Fibroblast of skin of scalp (primary cell): ENCODE measurements around the gene AKAP1.

ENCODE experiments used
- DNase-seq: peaks from one replicate; pipeline ENCODE4 v3.0.0-alpha.2; 2013

Gene AKAP1

DNA sequence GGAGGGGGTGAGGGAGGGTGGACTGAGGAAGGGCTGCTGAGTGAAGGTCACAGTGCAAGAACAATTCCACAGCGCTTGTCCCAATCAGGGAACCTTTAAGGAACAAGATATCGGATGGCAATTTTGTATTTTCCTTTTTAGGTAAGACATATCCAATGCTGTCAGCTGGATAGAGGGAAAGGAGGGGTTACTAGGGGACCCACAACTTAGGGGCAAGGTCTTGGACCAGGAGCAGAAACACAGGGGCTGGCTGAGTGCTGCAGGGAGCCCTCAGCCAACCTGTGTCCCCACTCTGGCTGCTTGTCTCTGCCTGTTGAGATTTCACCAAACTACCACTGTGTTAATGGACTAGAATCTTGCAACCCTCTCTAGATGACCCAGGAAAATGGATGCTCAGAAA is 47.6 kb downstream of the AKAP1 start:
- DNase-seq: no peak

GRCh38 chr17:57133486-57133885 is 48.4 kb downstream of the AKAP1 start:
- DNase-seq: no peak

- DNase-seq: no peak
Measured at GRCh38 chr17:57135026-57135788, 50.2 kb downstream of the AKAP1 start.

DNA sequence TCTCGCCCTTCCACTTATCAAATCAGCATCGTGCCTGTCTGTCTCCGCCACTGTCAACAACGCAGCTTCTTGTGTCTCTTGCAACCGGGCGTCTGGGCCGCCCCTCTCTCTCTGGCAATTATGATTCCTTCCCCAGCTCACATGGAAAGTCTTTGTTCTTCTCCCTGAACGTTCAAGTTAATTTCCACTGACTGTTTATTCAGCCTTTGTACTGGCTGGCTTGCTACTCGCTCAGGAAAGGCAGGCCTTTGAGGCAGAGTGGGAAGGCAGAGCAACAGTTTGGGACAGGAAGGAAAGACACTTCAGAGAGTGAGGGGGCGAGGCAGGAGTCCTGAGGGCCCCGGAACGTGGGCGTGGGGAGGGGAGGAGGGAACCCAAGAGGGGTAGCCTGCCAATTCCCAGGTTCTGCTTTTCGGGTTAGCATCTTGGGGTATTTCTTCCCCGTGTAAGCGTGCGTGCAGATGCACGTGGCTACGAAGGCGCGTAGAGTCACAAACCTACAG is 50.8 kb downstream of the AKAP1 start:
- no peak for DNase-seq

DNA sequence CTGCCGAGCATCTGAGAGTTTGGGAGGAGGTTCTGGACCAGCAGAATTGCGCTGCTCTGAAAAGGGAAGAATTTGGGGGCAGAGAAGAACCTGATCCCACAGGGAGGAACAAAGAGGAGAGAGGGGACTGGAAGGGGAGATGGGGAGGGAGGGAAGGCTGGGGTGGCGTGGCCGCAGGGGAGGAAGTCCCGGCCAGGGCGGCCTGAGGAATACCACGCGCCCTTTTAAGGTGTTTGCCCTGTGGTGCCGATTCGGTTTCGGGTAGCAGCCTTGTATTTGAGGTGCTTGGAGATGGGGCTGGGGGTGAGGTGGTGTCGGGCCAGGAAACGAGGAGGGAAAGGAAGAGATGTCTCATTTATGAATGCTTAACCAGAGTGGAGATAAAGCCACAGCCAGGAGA is 51.3 kb downstream of the AKAP1 start:
- DNase-seq: no peak

- no peak for DNase-seq
Measured at GRCh38 chr17:57138030-57138911, 53.2 kb downstream of the AKAP1 start.

DNA sequence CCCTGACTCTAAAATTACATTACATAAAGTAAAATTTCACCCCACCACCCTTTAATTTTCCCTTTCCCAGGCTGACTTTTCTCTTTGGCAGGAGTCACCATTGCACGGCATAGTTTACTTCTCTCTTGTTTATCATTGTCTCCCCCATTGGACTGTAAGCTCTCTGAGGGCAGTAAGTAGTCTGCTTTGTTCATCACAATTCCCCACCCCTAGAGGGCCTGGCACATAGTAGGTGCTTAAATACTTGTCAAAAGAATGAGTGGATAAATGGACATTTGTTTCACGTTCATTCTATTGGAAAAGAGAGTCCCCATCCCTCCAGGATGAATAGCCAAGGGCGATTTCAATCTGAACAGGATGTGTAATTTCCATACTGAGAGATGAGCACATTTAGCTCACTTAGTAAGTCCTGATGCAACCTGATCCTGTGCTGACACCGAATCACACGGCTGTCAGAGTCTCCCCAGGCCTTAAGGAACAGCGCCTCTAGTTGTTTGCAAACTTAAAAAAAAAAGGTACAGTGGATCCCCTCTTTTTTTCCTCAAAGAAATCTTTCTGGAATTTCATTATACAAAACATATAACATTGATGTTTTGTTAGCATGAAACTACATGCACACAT is 54.0 kb downstream of the AKAP1 start:
- no peak for DNase-seq

DNA sequence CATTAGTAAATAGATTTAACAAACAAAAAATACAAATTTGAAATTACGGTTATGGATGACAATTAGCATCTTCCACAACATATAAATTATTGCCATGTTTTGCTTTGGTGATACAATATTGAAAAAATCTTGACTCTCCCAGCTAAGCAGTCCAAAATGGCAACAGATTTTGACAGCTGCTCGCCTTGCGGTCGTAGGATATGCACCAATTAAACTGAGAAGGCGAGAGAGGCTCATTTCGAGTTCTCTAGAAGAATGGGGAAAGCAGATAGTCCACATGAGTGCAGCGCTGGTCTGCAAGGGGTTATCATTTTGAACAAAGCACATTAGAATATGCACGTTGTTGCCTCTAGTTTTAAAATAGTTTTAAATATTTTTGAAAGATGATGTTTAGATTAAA is 55.3 kb downstream of the AKAP1 start:
- DNase-seq: no peak

DNA sequence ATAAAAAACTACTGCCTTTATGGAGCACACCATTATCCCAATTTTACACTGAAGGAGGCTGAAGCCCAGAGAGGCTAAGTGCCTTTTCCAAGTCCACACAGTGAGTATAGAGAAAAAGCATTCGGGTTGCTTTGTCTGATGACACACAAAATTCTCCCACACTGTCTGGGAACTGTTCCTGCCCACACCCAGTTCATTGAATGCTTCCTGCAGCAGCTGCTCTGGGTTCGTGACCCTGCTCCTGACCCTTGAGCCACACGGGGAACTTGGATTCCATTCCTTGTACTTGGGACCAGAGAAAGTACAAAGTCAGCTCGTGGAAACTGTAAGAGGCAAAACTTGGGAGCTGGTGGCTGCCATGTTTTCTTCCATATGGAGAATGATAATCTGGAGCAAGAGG is 57.9 kb downstream of the AKAP1 start:
- no peak for DNase-seq

DNA sequence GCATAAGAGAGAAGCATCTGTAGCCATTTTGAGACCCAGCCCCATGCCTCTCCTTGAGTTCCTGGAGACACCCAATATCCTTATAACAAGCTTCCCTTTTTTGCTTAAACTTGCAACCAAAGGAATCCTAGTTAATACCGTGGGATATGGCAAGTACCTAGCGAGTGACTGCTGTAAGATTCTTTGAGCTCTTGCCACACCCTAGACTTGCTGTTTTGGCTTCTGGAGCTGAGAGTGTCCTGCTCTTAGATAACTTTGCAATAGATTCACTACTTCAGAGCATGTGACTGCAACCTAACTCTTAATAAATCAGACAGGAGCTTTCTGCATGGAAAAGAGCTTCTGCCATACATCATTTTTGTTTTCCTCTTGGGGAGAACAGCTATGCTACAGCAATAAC is 58.3 kb downstream of the AKAP1 start:
- no peak for DNase-seq

GRCh38 chr17:57143919-57144318 is 58.9 kb downstream of the AKAP1 start:
- DNase-seq: no peak

GRCh38 chr17:57144567-57144966 is 59.5 kb downstream of the AKAP1 start:
- no peak for DNase-seq

GRCh38 chr17:57145347-57145746 is 60.3 kb downstream of the AKAP1 start:
- no peak for DNase-seq

DNA sequence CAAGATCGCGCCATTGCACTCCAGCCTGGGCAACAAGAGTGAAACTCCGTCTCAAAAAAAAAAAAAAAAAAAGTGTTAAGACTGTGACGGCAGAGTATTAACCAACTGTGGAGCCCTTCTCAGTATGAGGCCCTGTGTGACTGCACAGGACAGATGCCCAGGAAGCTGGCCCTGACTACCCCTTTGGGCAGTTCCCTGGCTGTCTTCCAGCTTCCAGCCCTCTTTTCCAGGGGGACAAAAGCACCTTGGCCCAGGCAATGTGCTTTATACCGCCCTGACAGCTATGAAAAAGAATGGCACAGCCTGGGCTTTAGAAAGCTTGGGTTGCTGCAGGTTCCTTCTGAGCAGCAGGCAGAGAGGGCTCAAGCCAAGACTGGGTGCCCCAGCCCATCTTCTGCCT is 61.2 kb downstream of the AKAP1 start:
- no peak for DNase-seq

DNA sequence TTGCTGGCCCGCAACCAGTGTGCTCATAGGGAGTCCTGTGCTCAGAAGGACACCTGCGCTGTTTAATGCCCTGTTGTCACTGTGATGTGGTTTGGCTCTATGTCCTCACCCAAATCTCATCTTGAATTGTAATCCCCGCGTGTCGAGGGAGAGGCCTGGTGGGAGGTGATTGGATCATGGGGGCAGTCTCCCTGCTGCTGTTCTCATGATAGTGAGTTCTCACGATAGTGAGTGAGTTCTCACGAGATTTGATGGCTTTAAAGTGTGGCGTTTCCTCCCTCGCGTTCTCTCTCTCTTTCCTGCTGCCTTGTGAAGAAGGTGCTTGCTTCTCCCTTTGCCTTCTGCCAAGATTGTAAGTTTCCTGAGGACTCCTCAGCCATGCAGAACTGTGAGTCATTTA is 66.8 kb downstream of the AKAP1 start:
- no peak for DNase-seq

DNA sequence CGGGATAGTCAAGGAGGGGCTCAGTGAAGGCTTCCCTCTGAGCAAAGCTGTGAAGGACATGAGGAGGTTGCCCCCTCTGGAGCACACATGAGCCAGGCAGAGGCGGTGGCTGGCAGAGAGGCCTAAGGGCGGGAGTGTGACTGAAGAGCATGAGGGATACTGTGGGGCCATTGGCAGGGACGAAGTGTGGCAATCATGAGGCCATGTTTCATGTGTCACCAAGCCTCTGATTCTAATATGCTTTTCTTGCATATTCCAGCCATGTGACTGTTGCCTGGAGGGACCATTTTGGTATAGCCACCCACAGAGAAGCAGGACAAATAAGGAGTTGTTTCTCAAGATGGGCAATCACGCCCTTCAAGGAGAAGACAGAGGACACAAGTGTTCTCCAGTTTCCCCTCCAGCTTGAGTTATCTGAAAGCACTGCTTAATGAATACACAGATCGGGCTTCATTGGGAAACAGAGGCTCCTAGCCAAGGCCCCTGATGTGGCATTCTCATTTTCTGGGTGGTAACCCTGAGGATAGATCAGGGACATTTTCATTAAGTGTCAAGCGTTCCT is 68.0 kb downstream of the AKAP1 start:
- no peak for DNase-seq

- DNase-seq: no peak
Measured at GRCh38 chr17:57154921-57155320, 69.9 kb downstream of the AKAP1 start.

DNA sequence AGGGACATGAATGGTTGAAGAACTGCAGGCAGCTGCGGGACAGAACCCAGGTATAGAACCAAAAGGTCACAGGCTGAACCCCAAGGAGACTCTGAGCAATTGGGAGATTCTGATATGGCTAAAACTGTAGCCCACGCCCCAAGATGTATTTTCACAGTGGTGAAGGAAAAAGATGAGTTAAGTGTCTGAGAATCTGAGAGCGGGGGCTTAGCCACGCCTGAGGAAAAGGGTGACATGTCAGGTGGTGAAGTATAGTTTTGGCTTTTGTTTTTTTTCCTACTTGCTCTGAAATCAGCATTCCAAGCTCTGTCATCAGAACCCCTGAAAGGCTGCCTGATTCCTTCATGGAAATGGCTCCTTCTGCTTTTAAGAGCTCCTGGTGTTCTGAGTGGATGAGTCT is 73.3 kb downstream of the AKAP1 start:
- DNase-seq: no peak

- DNase-seq: no peak
Measured at GRCh38 chr17:57158795-57159194, 73.7 kb downstream of the AKAP1 start.

DNA sequence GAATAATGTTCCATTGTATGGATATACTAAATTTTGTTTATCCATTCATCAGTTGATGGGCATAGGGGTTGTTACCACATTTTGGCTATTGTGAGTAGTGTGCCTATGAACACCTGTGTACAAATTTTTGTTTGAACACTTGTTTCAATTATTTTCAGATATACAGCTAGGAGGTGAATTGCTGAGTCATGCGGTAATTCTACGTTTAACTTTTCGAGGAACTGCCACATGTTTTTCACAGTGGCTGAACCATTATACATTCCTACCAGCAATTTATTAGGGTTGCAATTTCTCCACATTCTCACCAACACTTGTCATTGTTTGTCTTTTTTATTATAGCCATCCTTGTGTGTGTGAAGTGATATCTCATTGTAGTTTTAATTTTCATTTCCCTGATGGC is 75.6 kb downstream of the AKAP1 start:
- DNase-seq: no peak

DNA sequence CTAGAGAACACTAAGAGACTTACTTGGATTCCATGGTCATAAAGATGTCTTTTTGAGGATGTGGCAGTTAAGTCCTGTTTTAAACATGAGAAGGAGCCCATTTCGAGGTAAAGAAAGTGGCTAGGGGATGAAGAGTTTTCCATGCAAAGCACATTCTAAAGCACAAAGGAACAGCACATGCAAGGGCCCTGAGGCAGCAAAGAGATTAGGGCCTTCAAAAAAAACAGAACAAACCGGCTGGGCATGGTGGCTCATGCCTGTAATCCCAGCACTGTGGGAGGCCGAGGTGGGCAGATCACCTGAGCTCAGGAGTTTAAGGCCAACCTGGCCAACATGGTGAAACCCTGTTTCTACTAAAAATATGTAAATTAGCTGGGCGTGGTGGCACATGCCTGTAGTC is 79.8 kb downstream of the AKAP1 start:
- DNase-seq: no peak

GRCh38 chr17:57165754-57166153 is 80.7 kb downstream of the AKAP1 start:
- DNase-seq: no peak

- DNase-seq: no peak
Measured at GRCh38 chr17:57166803-57167202, 81.8 kb downstream of the AKAP1 start.
